RWPE1 (cell line): ENCODE data around the gene METTL1.

ENCODE experiments used
- CTCF ChIA-PET: fragments of 350-600 bp; sonication (Branson Sonifier 250); formaldehyde crosslinking; extraction: SDS; loops from one replicate; lab custom pipeline; 2021; lab: Yijun Ruan, JAX
- POLR2A ChIA-PET: fragments of 400-600 bp; formaldehyde crosslinking; extraction: SDS; loops from one replicate; lab custom pipeline; 2020; ENCODE audit warnings: antibody characterized with exemption; ENCODE audit not compliant: low non-redundant PET; lab: Yijun Ruan, JAX
- DNase-seq: peaks from one replicate; pipeline ENCODE4 v3.0.0; 2012; ENCODE audit warnings: low spot score
- H3K27ac ChIP-seq: fragments of 450-650 bp; 2 replicates; pipeline ENCODE4 v1.5.1; 2017
- TF ChIP-seq, protein P1 (sequence below): fragments of 450-650 bp; conservative IDR thresholded peaks from 2 replicates; pipeline ENCODE4 v1.5.1; 2017; ENCODE audit warnings: low read depth, mild to moderate bottlenecking

METTL1 gene

DNA sequence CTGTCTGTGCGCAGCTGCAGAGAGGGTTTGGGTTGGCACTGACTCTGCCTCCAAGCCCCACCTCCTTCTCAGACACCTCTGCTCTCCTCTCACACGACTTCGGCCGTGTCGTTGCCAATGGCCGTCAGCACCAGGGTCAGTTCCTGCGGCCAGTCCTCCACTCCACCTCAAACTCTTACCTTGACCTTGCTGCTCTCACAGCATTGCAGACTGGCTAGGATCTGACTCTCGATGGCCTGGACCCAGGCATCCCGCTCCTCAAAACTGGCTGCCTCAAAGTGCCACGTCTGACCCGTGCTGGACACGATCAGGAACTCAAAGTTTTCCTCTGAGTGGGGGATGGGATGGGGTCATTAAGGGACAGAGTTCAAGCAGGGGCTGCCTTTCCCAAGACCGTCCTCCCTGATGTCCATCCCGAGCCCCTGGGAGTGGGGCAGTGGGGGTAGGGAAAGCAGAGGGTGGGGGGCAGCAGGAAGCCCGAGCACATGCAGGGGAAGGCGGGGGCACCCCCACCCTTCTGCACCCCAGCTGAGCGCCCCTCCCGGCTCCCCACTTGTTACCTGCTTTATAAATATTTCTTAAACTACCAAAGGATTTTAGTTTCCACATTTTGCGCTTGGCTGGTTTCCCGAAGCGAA, 44.0 kb downstream of the METTL1 start:
- ChIA-PET CTCF (interaction anchor here (2.5 kb wide), 1 partner anchor 8 kb away, joined by 31 read pairs; no protein-coding TSS in a partner anchor), POLR2A (no interaction called here)
- DNase-seq = no peak
- TF ChIP-seq, protein P1, sequence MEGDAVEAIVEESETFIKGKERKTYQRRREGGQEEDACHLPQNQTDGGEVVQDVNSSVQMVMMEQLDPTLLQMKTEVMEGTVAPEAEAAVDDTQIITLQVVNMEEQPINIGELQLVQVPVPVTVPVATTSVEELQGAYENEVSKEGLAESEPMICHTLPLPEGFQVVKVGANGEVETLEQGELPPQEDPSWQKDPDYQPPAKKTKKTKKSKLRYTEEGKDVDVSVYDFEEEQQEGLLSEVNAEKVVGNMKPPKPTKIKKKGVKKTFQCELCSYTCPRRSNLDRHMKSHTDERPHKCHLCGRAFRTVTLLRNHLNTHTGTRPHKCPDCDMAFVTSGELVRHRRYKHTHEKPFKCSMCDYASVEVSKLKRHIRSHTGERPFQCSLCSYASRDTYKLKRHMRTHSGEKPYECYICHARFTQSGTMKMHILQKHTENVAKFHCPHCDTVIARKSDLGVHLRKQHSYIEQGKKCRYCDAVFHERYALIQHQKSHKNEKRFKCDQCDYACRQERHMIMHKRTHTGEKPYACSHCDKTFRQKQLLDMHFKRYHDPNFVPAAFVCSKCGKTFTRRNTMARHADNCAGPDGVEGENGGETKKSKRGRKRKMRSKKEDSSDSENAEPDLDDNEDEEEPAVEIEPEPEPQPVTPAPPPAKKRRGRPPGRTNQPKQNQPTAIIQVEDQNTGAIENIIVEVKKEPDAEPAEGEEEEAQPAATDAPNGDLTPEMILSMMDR = no peak
- no peak overlapping the region for H3K27ac ChIP-seq

DNA sequence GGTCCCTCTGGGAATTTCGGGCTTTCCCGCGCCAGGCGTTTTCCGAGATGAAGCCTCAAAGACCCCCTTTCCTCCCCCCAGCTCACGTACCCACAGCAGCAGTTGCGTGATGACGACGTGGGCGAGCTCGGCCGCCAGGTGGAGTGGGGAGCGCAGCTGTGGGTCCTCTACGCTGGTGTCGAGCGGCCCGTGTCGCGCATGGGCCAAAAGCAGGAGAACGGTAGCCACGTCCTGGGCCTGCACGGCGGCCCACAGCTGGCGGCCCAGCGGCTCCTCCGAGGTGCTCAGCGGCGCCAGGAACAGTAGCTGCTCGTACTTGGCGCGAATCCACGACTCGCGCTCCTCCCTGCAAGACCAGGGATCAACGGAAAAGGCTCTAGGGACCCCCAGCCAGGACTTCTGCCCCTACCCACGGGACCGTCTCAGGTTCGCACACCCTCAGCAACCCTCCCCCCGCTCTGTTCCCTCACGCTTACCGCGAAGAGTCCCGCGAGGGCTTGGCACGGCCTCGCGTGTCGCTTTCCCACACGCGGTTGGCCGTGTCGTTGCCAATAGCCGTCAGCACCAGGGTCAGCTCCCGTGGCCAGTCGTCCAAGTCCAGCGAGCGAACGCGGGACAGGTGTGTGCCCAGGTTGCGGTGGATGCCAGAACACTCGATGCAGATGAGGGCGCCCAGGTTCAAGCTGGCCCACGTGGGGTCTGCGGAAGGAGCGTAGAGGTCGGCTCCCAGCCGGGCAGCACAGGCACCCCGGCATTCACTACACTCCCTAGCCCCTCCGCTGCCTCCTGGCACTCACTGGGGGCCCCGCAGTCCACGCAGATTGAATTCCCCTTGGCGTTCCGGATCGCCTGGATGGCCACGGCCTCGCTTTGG, 44.8 kb downstream of the METTL1 start:
- ChIA-PET POLR2A (no interaction called here), CTCF (interaction anchor here (0.5 to 3.0 kb wide), 9 partner anchors 9 to 488 kb away, joined by 3 to 31 read pairs (median 3); partner anchors contain the start of gene TSPAN31)
- DNase-seq = no peak
- H3K27ac ChIP-seq = peak overlapping the region; percentile 90
- TF ChIP-seq, protein P1 = no peak

GRCh38 chr12:57726151-57726883, 45.6 kb downstream of the METTL1 start:
- TF ChIP-seq, protein P1 = peak; percentile 89
- ChIA-PET CTCF (interaction anchor here (0.5 to 3.0 kb wide), 18 partner anchors 10 to 1734 kb away, joined by 3 to 31 read pairs (median 3); partner anchors contain the start of genes CDK4, OS9 and TSPAN31), POLR2A (interaction anchor here (0.5 kb wide), 1 partner anchor 9 kb away, joined by 4 read pairs; no protein-coding TSS in a partner anchor)
- peak; percentile 89 for DNase-seq
- peak overlapping the region; percentile 90 for H3K27ac ChIP-seq

DNA sequence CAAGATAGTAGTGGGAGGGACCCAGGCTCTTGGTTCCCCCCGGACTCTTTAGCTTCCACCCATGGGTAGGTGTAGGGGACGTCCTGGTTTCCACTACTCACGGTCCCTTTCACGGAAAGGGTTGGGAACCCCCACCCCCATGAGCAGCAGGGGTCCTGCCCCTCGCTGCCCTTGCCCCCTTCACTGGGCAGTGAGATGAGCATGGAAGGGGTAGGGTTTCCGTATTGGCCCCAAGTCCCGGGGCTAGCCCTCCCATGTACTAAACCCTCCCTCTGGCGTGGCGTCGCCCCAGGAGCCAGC, 46.1 kb downstream of the METTL1 start:
- POLR2A ChIA-PET = no interaction called here
- no peak for DNase-seq
- TF ChIP-seq, protein P1 = no peak
- CTCF ChIA-PET = interaction anchor here (0.6 to 3.0 kb wide), 11 partner anchors 11 to 1733 kb away, joined by 3 to 31 read pairs (median 4); partner anchors contain the start of genes CDK4, OS9 and TSPAN31
- H3K27ac ChIP-seq = peak overlapping the region; percentile 90

DNA sequence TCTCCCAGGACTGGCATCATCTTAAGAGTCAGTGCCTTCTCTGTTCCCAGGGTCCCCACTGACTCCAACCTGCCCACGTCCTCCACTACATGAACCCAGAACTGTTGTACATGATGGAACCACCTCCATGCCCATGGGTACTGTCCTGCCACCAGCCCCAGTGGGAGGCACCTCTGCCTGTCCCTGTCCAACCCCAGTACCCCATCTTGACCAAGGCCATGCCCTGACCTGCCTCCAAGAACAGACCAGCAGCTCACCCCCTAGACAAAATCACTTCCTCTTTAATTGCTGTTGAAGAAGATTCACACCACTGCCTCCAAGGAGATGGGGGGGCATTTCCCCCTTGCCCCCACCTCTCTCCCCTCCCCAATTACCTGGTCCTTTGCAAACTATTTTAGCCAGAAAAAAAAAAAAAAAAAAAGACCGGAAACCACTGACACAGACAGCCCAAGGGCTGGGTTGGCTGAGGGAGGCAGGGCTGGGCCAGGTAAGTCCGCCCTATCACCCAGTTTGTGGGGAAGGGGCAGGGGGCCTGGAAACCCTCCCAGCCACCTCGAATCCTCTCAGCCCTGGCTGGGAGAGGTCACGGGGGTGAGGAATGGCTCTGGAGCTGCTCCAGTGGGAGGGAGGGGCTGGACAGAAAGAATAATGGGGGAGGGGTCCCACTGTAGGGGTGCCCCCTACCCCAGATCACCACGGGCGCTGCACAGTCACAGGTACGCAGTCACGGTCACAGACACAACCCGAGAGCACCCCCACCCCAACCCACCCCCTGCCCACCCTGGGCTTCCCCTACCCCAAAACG, 46.8 kb downstream of the METTL1 start:
- TF ChIP-seq, protein P1 = no peak
- DNase-seq = no peak
- H3K27ac ChIP-seq = peak overlapping the region; percentile 90
- POLR2A ChIA-PET = no interaction called here
- CTCF ChIA-PET = interaction anchor here (0.6 to 3.0 kb wide), 9 partner anchors 11 to 1733 kb away, joined by 3 to 31 read pairs (median 4); partner anchors contain the start of genes CDK4 and TSPAN31
